ENCODE measurements around the gene CD44. TPM values are rescaled to one million over a fixed set of nuclear protein-coding genes. Genes with fewer than 3 reads are reported as not detected.

The CD44 gene
- total RNA-seq, 1 donor from 2014 or later, result 356 TPM

DNA sequence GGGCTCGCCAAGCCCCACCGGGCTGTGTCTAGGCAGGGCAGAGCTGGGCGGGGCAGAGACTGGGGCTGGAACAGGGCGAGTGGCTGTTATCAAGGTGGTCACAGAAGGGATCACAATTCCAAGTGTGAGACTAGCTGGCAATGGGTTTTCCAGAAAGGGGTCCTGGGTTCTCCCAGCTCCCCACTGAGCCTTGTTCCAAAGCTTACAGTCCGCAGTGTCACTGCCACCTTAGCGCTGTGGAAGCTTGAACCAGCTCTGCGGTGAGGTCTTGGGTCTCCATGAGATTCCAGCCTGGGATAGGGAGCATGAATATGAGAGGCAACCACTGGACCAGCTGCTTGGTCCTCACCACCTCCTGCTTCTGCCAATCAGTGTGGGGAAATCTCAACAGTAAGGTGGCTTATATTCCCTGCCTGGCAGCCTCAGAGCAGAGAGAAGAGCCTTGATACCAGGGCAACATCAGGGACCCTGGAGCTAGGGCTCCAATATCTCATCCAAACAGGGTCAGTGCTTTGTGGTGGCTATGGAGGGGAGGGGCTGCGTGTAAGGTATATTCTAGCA lies 831 bp downstream of the CD44 start:
- DNase-seq (ENCODE audit: low spot score), result no peak

DNA sequence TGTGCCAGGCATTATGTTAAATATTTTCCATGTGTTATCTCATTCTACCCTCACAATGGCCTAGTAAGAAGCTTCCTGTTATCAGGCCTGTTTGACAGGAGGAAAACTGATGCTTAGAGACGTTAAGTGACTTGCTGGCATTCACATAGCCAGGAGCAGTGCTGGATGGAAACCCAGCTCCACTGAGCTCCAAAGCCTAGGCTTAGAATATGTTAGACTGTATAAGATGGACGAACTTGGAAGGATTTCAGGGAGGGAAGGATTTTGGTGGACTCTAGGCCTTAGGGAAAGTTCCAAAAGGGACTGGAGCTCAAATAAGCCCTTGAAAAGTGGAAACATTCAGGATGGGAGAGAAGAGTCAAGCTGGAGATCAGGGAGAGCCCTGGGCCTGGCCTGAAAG lies 2.1 kb downstream of the CD44 start:
- DNase-seq (ENCODE audit: low spot score), result no peak

DNA sequence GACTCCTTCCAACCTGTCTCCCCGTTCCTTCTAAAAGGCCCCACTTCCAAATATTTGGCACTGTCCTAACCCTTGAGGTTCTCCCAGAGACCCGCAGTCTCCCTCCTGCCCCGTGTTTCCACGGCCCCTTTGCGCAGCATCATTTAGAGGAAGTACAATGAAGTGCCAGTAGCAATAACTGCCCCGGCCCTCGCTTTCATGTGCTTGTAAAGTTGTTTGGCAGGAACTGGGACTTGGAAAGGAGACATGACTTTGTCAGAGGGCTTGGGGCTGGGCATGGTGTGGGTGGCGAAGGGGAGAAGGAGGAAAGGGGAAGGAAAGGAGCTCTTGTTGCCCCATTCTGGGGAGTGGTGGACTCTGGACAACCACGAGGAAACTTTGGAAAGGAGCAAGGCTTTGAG lies 2.6 kb downstream of the CD44 start:
- DNase-seq (ENCODE audit: low spot score), result no peak

- no peak for DNase-seq (ENCODE audit: low spot score)
Observed at GRCh38 chr11:35142481-35143075, 3.6 kb downstream of the CD44 start.

DNA sequence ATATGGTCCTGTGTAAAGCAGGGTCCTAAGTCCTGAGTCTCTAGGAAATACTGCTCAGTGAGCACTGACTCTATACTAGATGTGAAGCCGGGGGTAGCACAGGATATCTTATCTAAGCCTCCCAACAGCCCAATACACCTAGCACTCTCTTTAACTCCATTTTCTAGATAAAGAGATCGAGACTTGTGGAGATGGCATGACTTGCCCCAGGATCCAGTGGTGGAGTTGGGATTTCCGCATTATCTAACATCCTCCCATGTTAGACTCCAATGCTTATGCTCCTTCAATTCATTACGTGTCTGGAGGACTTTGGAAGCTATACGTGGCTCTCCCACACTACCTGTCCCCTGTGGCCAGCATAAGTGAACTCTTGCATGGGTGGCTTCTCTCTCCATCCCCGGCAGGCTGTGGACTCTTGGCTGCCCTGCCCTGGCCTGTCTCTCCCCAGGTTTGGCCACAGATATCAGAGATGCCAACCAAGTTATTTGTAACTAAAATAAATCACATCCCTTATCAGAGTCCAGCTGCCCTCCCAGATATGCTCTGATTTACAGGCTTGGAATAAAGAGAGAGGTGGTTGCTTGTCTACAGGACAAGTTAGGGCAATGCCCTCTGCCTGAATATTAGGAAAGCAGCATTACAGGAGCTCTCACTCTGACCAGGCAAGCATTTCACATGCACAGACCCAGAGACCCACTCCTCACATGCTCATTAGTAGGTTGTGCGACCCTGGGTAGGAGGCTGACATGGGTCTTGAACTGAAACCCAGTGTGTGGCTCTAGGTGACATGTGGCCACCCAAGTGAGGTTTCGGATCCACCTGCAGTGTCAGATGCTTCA lies 4.5 kb downstream of the CD44 start:
- no peak for DNase-seq (ENCODE audit: low spot score)

GRCh38 chr11:35144136-35144741 lies 5.3 kb downstream of the CD44 start:
- no peak for DNase-seq (ENCODE audit: low spot score)

DNA sequence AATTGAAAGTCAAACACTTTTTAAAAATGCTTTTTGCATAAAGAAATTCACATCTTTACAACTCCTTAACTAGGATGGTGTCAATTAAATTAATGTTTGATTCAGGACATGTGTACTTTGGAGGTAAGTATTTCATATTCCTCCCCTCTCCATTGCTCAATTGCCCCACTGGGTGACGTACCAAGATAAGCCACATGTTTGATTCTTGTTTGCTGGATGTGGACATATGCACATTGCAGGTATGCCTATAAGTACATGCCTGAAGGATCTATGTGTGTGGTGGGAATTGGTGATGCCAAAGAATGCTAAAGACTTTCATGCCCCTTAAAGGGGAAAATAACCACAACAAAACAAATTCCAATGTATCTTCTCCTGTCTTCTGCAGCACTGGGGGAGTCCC lies 5.8 kb downstream of the CD44 start:
- no peak for DNase-seq (ENCODE audit: low spot score)

DNA sequence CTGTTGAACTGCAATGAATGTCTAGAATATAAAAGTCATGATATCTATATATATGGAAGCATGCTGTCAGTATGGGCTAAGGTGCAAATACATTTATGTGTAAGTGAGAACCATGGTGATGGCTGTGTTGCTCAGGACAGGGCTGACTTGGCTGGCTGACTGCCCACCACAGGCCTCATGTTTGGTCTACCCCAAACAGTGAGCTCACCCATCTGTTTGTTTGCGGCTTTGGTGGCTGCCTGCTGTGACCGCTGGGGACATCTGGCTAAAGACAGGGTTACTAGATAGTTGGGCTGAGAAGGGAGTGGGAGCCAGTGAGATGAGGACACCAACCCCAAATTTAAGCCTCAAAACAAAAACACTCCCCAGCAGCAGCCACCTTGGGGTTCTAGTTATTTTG lies 6.3 kb downstream of the CD44 start:
- DNase-seq (ENCODE audit: low spot score), result no peak

GRCh38 chr11:35146074-35146521 lies 7.1 kb downstream of the CD44 start:
- DNase-seq (ENCODE audit: low spot score), result no peak

- DNase-seq (ENCODE audit: low spot score), result no peak
Observed at GRCh38 chr11:35146711-35147110, 7.7 kb downstream of the CD44 start.

DNA sequence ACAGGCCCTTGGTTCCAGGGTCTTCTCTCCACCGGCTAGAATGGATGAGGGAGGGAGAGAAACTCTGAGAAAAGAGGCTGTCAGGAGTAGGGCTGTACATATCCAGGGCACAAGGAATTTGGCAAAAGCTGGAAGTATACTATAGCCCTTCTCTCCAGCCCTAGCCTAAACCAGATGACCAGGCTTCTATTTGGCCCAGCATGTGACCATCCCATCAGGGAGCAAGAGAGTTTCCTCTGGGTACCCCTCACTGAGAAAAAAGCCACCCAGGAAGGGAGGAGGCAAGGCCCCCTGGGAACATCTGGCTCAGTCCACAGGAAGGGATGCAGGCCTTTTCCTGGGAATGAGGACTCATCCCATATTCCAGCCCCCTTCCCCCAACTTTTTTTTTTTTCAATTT lies 8.3 kb downstream of the CD44 start:
- DNase-seq (ENCODE audit: low spot score), result no peak

DNA sequence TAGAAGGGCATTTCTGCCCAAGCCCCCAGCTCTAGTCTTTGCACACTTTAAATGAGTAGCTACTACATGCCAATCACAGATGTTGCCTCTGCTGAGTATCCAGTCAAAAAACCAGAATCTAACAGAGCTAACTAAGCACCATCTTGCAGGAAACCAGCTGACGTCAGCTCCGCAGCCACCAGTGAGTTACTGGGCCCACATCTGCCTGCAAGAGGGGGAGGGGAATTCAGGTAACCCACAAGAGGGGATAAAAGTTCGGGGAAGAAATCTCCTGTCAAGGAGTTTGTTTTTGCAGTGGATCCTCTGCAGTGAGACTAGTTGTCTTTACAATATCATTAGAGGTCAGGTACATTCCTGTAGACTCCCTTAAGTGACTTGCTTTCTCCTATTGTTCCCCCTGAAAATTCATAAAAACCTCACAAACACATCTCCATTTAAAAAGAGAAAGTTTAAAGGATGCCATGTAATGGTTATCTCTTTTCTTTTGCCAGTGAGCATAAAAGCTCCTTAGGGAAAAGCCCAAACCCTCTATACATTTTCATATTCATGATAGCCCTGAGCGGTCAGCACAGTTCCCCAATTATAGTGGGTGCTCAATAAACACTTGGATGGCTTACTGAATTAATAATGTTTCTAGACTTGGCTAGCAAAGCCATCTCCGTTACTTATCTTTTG lies 9.3 kb downstream of the CD44 start:
- DNase-seq (ENCODE audit: low spot score), result no peak

GRCh38 chr11:35150454-35150853 lies 11.5 kb downstream of the CD44 start:
- DNase-seq (ENCODE audit: low spot score), result no peak

DNA sequence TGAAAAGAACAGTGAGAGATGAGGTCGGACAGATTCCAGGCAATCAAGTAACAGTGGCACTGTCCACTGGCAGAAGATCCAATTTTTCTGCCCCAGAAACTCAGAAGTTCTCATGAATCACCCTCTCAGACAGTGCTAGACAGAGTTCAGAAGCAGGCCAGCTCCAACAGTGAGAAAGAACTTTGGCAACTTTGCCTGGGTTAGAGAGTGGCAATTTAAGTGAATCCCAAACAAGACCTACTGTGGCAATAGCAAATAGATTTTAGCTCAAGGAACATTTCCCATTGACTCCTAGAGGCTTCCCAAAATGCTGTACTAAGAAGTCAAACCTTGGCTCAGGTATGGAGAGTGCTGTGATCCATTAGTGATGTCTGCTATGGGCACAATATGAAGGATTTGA lies 12.3 kb downstream of the CD44 start:
- DNase-seq (ENCODE audit: low spot score), result no peak

GRCh38 chr11:35151683-35152280 lies 12.8 kb downstream of the CD44 start:
- no peak for DNase-seq (ENCODE audit: low spot score)

DNA sequence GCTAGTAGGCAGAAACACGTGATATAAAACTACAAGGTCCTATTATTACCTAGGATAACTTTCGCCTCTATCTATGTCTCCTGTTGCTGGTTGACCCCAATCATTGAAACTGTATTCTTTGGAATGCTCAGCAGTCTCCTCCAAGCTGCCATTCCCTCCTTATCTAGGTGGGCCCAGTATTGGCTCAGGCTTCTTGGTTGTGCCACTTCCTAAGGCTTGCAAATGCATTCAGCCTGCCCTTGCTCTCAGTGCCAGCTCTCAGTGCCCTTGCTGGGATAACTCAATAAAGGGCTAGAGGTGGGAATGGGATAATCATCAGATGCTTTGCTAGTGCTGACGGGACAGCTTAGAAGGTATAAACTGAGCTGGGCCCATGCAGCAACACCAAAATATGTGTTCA lies 13.6 kb downstream of the CD44 start:
- DNase-seq (ENCODE audit: low spot score), result no peak

- no peak for DNase-seq (ENCODE audit: low spot score)
Observed at GRCh38 chr11:35153280-35153679, 14.3 kb downstream of the CD44 start.

GRCh38 chr11:35154952-35155351 lies 16.0 kb downstream of the CD44 start:
- DNase-seq (ENCODE audit: low spot score), result no peak

- no peak for DNase-seq (ENCODE audit: low spot score)
Observed at GRCh38 chr11:35155677-35156076, 16.7 kb downstream of the CD44 start.

- DNase-seq (ENCODE audit: low spot score), result no peak
Observed at GRCh38 chr11:35157814-35158700, 19.1 kb downstream of the CD44 start.

Measured in mucosa of gallbladder (tissue), 1 donor.